GM21528 (cell line): ENCODE measurements around the gene YKT6.
"Not testable (repeated sequence)": the region's sequence is repeated elsewhere in the genome, so short reads cannot be mapped to it uniquely, and the experiment has no call there.

ENCODE experiments used
- ATAC-seq: cut with Tn5 transposase; IDR thresholded peaks from one replicate; pipeline ENCODE4 v1.9.1; 2021; ENCODE audit warnings: mild to moderate bottlenecking, moderate library complexity; ENCODE audit not compliant: unreplicated experiment, low FRiP score

The YKT6 gene

GRCh38 chr7:44189993-44190872 lies 10.5 kb upstream of the YKT6 start:
- ATAC-seq, result no peak

GRCh38 chr7:44191171-44191570 lies 9.6 kb upstream of the YKT6 start:
- ATAC-seq, result no peak

GRCh38 chr7:44193011-44193802 lies 7.6 kb upstream of the YKT6 start:
- no peak for ATAC-seq

- no peak for ATAC-seq
Measured at GRCh38 chr7:44194069-44194468, 6.7 kb upstream of the YKT6 start.

GRCh38 chr7:44194562-44195145 lies 6.1 kb upstream of the YKT6 start:
- no peak for ATAC-seq

- ATAC-seq, result no peak
Measured at GRCh38 chr7:44195889-44196288, 4.9 kb upstream of the YKT6 start.

- ATAC-seq, result no peak
Measured at GRCh38 chr7:44196450-44196872, 4.3 kb upstream of the YKT6 start.

GRCh38 chr7:44197474-44197873 lies 3.3 kb upstream of the YKT6 start:
- no peak for ATAC-seq

GRCh38 chr7:44200163-44200562 lies 615 bp upstream of the YKT6 start:
- not testable (repeated sequence) for ATAC-seq

GRCh38 chr7:44201813-44202212 lies 1.0 kb downstream of the YKT6 start:
- ATAC-seq, result no peak

GRCh38 chr7:44206008-44206407 lies 5.2 kb downstream of the YKT6 start:
- ATAC-seq, result no peak

GRCh38 chr7:44208085-44208484 lies 7.3 kb downstream of the YKT6 start:
- ATAC-seq, result no peak

GRCh38 chr7:44210107-44210506 lies 9.3 kb downstream of the YKT6 start:
- no peak for ATAC-seq

GRCh38 chr7:44211126-44211675 lies 10.4 kb downstream of the YKT6 start:
- ATAC-seq, result no peak

GRCh38 chr7:44212018-44212417 lies 11.2 kb downstream of the YKT6 start:
- no peak for ATAC-seq

GRCh38 chr7:44212581-44213184 lies 11.9 kb downstream of the YKT6 start:
- ATAC-seq, result no peak

- no peak for ATAC-seq
Measured at GRCh38 chr7:44213206-44213876, 12.6 kb downstream of the YKT6 start.

- no peak for ATAC-seq
Measured at GRCh38 chr7:44213877-44214388, 13.2 kb downstream of the YKT6 start.

GRCh38 chr7:44215531-44215930 lies 14.8 kb downstream of the YKT6 start:
- no peak for ATAC-seq

GRCh38 chr7:44216019-44216418 lies 15.2 kb downstream of the YKT6 start:
- no peak for ATAC-seq
